Loucy (cell line): ENCODE results near the gene TP53AIP1.

Experiments used
- H2AFZ ChIP-seq: fragments of 200-600 bp; sonication (generic); 2 replicates; pipeline ENCODE4 v1.6.0; 2016; ENCODE audit warnings: antibody characterized with exemption, mild to moderate bottlenecking, low read length, moderate library complexity
- H3F3A ChIP-seq: fragments of 200-600 bp; 2 replicates; pipeline ENCODE4 v1.6.0; 2016; ENCODE audit warnings: antibody characterized with exemption, low read depth, mild to moderate bottlenecking
- H3K27me3 ChIP-seq: fragments of 200-600 bp; sonication (generic); 2 replicates; pipeline ENCODE4 v1.6.1; 2014; ENCODE audit warnings: low read length, mild to moderate bottlenecking; ENCODE audit not compliant: insufficient read depth, poor library complexity, severe bottlenecking
- H3K36me3 ChIP-seq: fragments of 200-600 bp; sonication (generic); 2 replicates; pipeline ENCODE4 v1.6.1; 2016; ENCODE audit warnings: low read length; ENCODE audit not compliant: insufficient read depth
- H3K4me1 ChIP-seq: fragments of 200-600 bp; sonication (generic); 2 replicates; pipeline ENCODE4 v1.5.1; 2014; ENCODE audit warnings: low read length, mild to moderate bottlenecking; ENCODE audit not compliant: insufficient read depth, poor library complexity, severe bottlenecking
- H3K4me2 ChIP-seq: fragments of 200-600 bp; sonication (generic); 2 replicates; pipeline ENCODE4 v1.6.0; 2014; ENCODE audit warnings: antibody characterized with exemption, low read length, low read depth, mild to moderate bottlenecking; ENCODE audit not compliant: poor library complexity, severe bottlenecking
- H3K4me3 ChIP-seq: fragments of 200-600 bp; sonication (generic); 2 replicates; pipeline ENCODE4 v1.5.1; 2014; ENCODE audit warnings: low read length, mild to moderate bottlenecking, mixed read lengths; ENCODE audit not compliant: poor library complexity, severe bottlenecking
- H3K79me2 ChIP-seq: fragments of 200-600 bp; sonication (generic); 2 replicates; pipeline ENCODE4 v1.6.1; 2014; ENCODE audit warnings: low read length; ENCODE audit not compliant: insufficient read depth
- H3K9ac ChIP-seq: fragments of 200-600 bp; sonication (generic); 2 replicates; pipeline ENCODE4 v1.6.0; 2014; ENCODE audit warnings: mild to moderate bottlenecking, low read depth, low read length, moderate library complexity; ENCODE audit not compliant: poor library complexity, severe bottlenecking
- H3K9me2 ChIP-seq: fragments of 200-600 bp; sonication (generic); replicated peaks from 2 replicates; pipeline ENCODE4 v1.6.1; 2016; ENCODE audit warnings: low read depth, low read length, mixed read lengths
- H3K9me3 ChIP-seq: fragments of 200-600 bp; sonication (generic); 2 replicates; pipeline ENCODE4 v1.6.1; 2014; ENCODE audit warnings: mild to moderate bottlenecking, antibody characterized with exemption, low read length, low read depth; ENCODE audit not compliant: insufficient read depth
- H4K20me1 ChIP-seq: fragments of 200-600 bp; sonication (generic); 2 replicates; pipeline ENCODE4 v1.6.0; 2014; ENCODE audit warnings: antibody characterized with exemption, low read length, mild to moderate bottlenecking; ENCODE audit not compliant: insufficient read depth, poor library complexity, severe bottlenecking
- CTCF ChIP-seq: fragments of 200-600 bp; sonication (generic); conservative IDR thresholded peaks from 2 replicates; pipeline ENCODE4 v1.5.1; 2014; ENCODE audit warnings: mild to moderate bottlenecking, antibody characterized with exemption, low read length
- EZH2phosphoT487 ChIP-seq: fragments of 200-600 bp; IDR thresholded peaks from 2 replicates; pipeline ENCODE4 v1.6.1; 2018; ENCODE audit warnings: antibody characterized with exemption, mild to moderate bottlenecking, moderate library complexity, borderline replicate concordance

The TP53AIP1 gene

GRCh38 chr11:128926000-128926399 lies 16.7 kb downstream of the TP53AIP1 start:
- no peaks in the 10 kb centered on the region for H3K36me3 ChIP-seq
- no peaks in the 10 kb centered on the region for H3K9me3 ChIP-seq
- no peaks in the 10 kb centered on the region for H3K27me3 ChIP-seq
- H3K9me2 ChIP-seq = no peaks in the 10 kb centered on the region
- H3K4me1 ChIP-seq = no peaks in the 10 kb centered on the region
- H2AFZ ChIP-seq = no peak overlapping the region
- no peak overlapping the region for H3K9ac ChIP-seq
- no peaks in the 10 kb centered on the region for H4K20me1 ChIP-seq
- TF ChIP-seq CTCF = no peak
- no peak for TF ChIP-seq EZH2phosphoT487
- H3K4me2 ChIP-seq = no peak overlapping the region
- H3K79me2 ChIP-seq = no peaks in the 10 kb centered on the region
- H3F3A ChIP-seq = no peaks in the 10 kb centered on the region
- H3K4me3 ChIP-seq = no peak overlapping the region

DNA sequence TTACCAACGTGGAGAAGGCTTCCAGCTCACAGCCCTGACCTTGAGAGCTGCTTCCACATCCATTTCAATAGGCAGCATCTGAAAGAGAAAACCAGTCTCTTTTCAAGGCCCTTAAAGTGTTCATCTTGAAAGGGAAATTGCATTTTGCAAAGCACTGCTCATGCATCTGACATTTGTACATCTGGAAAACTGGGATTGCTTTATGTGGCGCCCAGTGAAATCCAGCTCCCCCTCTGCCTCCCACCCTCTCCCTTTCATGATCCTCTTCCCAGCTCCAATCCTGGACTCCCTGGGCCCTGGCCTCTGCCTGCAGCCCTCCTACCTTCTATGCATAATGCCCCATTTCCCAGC lies 17.4 kb downstream of the TP53AIP1 start:
- H3K36me3 ChIP-seq = no peaks in the 10 kb centered on the region
- no peaks in the 10 kb centered on the region for H3K4me1 ChIP-seq
- H3K4me3 ChIP-seq = no peak overlapping the region
- TF ChIP-seq CTCF = no peak
- no peak for TF ChIP-seq EZH2phosphoT487
- no peaks in the 10 kb centered on the region for H3K9me3 ChIP-seq
- H3F3A ChIP-seq = no peaks in the 10 kb centered on the region
- H4K20me1 ChIP-seq = no peaks in the 10 kb centered on the region
- H3K27me3 ChIP-seq = no peaks in the 10 kb centered on the region
- H3K79me2 ChIP-seq = no peaks in the 10 kb centered on the region
- H3K9me2 ChIP-seq = no peaks in the 10 kb centered on the region
- no peak overlapping the region for H3K4me2 ChIP-seq
- H2AFZ ChIP-seq = no peak overlapping the region
- H3K9ac ChIP-seq = no peak overlapping the region

DNA sequence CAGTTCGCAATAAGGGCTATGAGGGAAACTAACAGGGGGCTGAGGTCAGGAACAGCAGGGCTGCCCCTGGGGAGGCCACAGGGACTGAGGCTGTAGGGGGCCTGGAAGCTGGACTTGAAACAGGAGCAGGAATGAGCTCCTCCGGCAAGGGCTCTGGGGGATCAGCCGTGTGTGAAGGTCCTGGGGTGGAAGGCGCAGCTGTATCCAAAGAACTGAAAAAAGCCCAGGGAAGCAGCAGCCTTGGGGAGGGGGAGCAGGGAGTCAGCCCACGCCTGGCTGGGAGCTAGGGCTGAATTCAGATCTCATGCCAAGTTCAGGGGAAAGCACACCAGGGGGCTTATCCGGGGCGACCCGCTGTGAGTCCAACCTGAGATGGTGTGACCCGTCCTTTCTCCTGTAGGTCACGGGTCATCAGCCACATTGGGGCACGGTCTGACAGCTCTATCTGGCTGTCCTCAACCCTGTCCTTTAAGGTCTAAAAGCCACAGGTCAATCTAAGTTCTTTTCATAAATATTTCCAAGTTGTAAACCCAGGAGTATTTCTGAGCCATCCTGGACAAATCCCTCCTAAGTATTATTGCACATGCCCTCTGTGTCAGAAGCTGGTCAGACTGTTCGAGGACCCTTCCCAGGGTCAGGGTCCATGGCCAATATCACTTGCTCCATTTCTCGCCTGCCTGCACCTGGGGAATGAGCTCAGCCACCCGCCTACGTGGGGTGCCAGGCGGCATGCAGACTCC lies 18.0 kb downstream of the TP53AIP1 start:
- Histone ChIP-seq H4K20me1 (no peaks in the 10 kb centered on the region), H3F3A (no peaks in the 10 kb centered on the region), H3K27me3 (no peaks in the 10 kb centered on the region), H3K9ac (no peak overlapping the region), H2AFZ (no peak overlapping the region), H3K4me3 (no peak overlapping the region), H3K9me3 (no peaks in the 10 kb centered on the region), H3K79me2 (no peaks in the 10 kb centered on the region), H3K4me2 (no peak overlapping the region), H3K9me2 (no peaks in the 10 kb centered on the region), H3K36me3 (no peaks in the 10 kb centered on the region), H3K4me1 (no peaks in the 10 kb centered on the region)
- TF ChIP-seq CTCF = no peak
- TF ChIP-seq EZH2phosphoT487 = no peak
